Urinary bladder (tissue), 4 donors: Measurements from ENCODE around the gene ADCY2. TPM values are rescaled to one million over a fixed set of nuclear protein-coding genes. Genes with fewer than 3 reads are reported as not detected.

Experiments
- DNase-seq: peaks from one replicate; pipeline ENCODE4 v3.0.0-alpha.2; 2015; ENCODE audit errors: extremely low spot score
- H3K27ac ChIP-seq: one replicate; pipeline ENCODE4 v1.5.1; 2013; ENCODE audit warnings: low read depth, mild to moderate bottlenecking, moderate library complexity
- H3K36me3 ChIP-seq: one replicate; pipeline ENCODE4 v1.6.1; 2013; ENCODE audit warnings: mild to moderate bottlenecking, moderate library complexity; ENCODE audit not compliant: insufficient read depth
- H3K4me1 ChIP-seq: one replicate; pipeline ENCODE4 v1.6.1; 2013; ENCODE audit warnings: mild to moderate bottlenecking, moderate library complexity; ENCODE audit not compliant: insufficient read depth
- H3K4me3 ChIP-seq: one replicate; pipeline ENCODE4 v1.5.1; 2013; ENCODE audit warnings: low read depth, low read length
- WGBS: extraction: QIAGEN DNeasy Blood & Tissue Kit; methylation state at CpG from one replicate; pipeline ENCODE4 v1.1.7; 2013; 5-methylcytosine and 5-hydroxymethylcytosine counted together
- polyA plus RNA-seq: library from polyadenylated mRNA; stranded (reverse); fragments of 200-250 nt; gene quantifications from one replicate; pipeline ENCODE4 v1.2.3, GENCODE V29; 2013
- total RNA-seq: library from RNA; depleted of rRNA; stranded (reverse); fragments of >200 nt; gene quantifications from one replicate; pipeline ENCODE4 v1.2.3, GENCODE V29; 2014
- donor health status: healthy with polysubstance abuse.
- donor health status: healthy.

Gene ADCY2
- total and polyA plus RNA-seq, 2 donors, result 6.5 to 6.6 TPM

DNA sequence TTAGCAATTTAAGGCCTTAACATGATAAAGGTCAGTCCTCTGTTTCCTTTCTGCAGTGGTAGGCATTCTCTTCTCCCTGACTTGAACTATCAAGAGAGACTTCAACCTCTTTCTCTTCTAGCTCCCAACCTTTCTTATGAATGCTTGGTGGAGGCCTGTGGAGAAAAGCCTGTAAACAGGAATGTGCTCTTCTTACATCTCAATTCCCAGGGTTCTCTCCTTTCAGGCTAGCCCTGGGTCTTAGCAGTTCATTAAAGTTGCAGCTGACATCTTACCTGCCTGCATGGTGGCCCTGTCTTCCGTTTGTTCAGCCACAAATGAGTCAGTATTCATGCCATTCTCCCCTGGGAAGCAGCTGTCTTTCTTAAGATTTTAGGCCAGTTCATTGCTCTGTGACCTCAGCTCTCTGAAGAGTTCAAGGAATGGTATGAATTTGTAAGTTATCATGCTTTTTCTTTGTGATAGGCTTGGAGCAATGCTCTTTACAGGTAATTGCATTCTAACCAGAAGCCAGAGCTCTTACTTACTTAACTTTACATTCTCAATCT is 77.8 kb downstream of the ADCY2 start:
- Histone ChIP-seq H3K4me3 (no peak overlapping the region), H3K4me1 (no peaks in the 10 kb centered on the region), H3K36me3 (no peaks in the 10 kb centered on the region), H3K27ac (no peak overlapping the region)
- WGBS, result 49% methylated on average over 1 of the region's 1 CpG
- no peak for DNase-seq

DNA sequence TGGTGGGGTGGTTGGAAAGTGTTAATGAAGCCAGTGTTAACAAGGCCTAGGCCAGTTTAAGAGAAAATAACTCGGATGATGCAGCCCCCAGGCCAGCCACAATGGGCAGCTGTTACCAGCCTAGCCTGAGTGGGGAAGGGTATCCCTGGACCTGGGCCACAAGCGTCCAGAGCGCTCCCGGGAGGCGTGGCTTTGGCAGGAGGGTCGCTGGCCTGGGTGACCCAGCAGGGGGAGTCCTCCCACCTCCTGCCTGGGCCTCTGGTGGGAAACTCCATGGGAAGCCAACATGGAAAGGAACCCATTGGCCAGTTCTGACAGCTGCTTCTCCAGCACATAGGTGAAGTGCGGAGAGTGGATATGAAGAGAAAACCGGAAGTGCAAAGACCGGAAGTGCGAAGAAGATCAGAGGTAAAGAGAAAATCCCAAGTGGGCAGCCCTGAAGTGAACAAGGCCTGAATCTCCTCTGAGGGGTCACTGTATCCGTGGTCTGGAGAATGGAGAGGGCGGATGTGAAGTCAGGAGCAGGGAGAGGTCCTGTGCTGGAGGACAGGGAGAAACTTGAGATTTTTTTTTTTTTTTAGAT is 79.0 kb downstream of the ADCY2 start:
- no peak for DNase-seq
- no peak overlapping the region for H3K27ac ChIP-seq
- H3K4me3 ChIP-seq, result no peak overlapping the region
- no peaks in the 10 kb centered on the region for H3K36me3 ChIP-seq
- WGBS, result 94% methylated on average over 12 of the region's 12 CpGs
- no peaks in the 10 kb centered on the region for H3K4me1 ChIP-seq

DNA sequence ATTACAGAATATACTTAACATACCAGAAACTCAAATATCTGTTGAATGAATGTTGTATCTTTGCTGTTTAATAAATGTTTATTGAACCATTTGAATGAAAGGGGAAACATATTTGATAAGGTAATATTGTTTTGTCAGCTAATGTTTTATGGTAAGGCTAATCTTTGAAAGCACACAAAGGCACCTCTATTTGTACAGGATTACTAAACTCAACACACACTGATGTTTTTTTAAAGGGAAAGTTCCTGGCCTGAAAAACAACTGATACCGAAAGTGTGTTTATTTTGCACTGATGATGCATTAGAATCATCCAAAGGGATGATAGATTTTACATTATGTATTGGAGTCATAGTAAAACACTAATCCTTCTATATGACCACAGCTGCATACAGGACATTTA is 82.5 kb downstream of the ADCY2 start:
- 45% methylated on average over 1 of the region's 1 CpG for WGBS
- H3K4me3 ChIP-seq, result no peak overlapping the region
- H3K4me1 ChIP-seq, result no peaks in the 10 kb centered on the region
- DNase-seq, result no peak
- no peak overlapping the region for H3K27ac ChIP-seq
- no peaks in the 10 kb centered on the region for H3K36me3 ChIP-seq

DNA sequence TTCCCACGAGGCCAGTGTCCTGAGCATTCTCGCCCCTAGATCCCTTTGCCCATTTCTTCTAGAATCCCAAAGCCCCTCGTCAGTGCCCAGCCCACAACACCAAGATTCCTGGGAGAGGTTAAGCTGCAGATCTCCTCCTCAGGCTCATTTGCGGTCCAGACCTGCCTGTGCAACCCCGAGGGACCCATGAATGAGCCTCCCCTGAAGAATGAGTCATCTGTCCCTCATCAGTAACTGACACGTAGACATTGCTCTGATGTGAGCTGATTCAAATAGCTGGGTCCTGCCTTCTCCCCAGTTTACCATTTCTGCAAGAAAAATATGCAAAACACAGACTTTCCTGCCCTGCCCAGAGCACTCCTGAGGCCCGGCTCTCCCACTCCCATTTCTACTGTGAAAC is 92.8 kb downstream of the ADCY2 start:
- Histone ChIP-seq H3K36me3 (no peaks in the 10 kb centered on the region), H3K4me3 (no peak overlapping the region), H3K27ac (no peak overlapping the region), H3K4me1 (no peaks in the 10 kb centered on the region)
- no peak for DNase-seq
- WGBS, result 88% methylated on average over 7 of the region's 7 CpGs

DNA sequence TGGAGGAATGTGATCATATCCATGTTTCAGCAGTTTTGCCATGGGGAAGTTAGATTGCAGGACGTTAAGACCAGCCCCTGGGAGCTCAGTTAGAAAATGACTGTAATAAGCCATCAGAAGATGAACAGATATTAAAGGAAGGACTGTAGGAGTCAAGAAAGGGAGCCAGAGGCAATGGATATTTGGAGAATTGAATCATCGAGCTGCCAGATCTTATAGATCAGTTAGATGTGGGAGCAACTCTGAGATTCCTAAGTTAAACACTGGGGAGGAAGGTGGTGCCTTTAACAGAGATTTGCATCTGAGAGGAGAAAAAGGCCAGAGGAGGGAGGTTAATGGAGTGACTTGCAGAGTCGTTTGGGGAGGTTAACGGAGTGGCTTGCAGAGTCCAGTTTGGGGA is 96.4 kb downstream of the ADCY2 start:
- Histone ChIP-seq H3K4me1 (no peaks in the 10 kb centered on the region), H3K4me3 (no peak overlapping the region), H3K36me3 (no peaks in the 10 kb centered on the region), H3K27ac (no peak overlapping the region)
- no peak for DNase-seq
- 72% methylated on average over 4 of the region's 4 CpGs for WGBS

DNA sequence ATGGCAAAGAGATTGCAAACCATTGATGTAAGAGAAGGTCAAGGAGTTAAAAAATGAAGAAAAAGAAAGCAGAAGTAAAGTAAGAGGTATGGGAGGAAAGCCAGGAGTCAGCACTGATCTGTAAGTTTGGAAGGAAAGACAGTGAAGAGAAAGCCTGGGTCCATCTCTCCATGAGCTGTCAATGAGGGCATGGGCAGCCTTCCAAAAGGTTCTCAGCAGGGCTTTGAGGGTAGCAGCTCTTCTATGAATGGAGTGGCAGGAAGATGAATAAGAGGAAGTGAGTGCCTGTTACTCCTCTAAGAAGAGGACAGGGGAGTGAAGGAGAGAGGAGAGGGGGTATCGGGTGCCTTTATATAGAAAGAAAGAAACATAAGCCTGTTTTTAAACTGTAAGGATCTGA is 97.1 kb downstream of the ADCY2 start:
- 98% methylated on average over 1 of the region's 1 CpG for WGBS
- H3K36me3 ChIP-seq, result no peaks in the 10 kb centered on the region
- no peak overlapping the region for H3K4me3 ChIP-seq
- no peaks in the 10 kb centered on the region for H3K4me1 ChIP-seq
- DNase-seq, result no peak
- no peak overlapping the region for H3K27ac ChIP-seq

DNA sequence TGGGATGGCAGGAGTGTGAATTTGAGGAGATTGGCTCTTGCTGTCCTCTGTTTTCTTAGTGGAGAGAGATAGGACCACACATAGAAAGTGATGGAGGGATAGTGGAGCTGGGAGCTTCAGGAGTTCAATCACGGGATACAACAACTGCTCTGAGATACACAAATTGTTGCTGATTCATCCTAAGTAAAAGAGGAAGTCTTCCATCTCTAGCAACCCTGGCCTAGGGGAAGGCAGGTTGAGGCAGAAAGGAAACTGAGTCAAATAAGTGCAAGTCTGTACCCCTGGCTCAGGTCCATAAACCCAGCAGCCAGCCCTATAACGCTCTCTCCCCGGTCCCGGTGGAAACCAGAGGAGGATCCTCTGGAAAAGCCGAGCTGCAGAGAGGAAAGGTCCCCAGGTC is 97.7 kb downstream of the ADCY2 start:
- Histone ChIP-seq H3K27ac (no peak overlapping the region), H3K36me3 (no peaks in the 10 kb centered on the region), H3K4me1 (no peaks in the 10 kb centered on the region), H3K4me3 (no peak overlapping the region)
- DNase-seq, result no peak
- WGBS, result 84% methylated on average over 5 of the region's 5 CpGs

DNA sequence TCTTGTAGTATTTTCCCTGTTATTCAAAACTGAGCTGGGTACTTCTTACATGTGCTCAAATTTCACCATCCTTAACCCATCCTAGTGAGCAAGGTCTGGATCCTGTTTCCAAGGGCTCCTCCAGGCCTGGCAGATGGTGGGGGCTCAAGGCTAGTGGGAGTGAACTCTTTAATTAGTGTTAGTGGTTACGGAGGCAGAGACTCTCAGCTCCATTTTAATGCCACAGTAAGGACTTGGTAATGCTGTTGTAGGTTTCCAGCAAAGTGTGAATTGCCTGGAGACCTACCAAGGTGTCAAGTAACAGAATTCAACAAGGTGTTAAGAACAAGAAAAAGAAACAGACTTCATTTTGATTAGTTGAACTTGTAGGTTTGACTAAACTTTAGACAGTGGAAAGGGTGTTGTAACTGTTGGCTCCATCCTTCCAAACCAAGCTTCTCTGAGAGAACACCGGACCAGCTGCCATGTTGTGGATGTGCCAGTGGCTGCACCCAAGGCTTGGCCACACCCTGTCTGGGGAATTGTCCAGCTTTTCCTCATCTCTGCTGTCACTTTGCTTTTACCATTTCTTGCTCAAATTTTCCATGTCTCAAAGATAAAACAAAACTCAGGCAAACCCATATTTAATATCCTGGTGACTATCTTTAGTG is 98.7 kb downstream of the ADCY2 start:
- DNase-seq, result no peak
- H3K4me1 ChIP-seq, result no peaks in the 10 kb centered on the region
- H3K4me3 ChIP-seq, result no peak overlapping the region
- 63% methylated on average over 2 of the region's 2 CpGs for WGBS
- H3K27ac ChIP-seq, result no peak overlapping the region
- H3K36me3 ChIP-seq, result no peaks in the 10 kb centered on the region

DNA sequence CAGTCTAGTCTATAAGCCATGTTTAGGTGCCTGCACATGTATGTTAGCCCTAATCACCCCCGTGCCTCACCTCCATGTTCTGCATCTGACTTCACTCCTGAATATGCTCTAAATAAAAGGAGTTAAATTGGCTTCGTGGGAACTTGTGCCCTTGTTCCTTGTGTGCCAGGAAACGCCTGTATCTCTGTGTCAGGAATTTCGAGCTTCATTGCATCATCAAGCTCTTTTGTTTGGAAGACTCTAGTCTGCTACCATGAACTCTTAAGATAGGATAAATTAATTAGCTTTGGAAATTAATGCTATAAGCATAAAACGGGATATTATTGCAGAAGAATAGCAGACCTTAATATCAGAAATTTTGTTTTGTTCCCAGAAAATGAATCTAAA is 99.2 kb downstream of the ADCY2 start:
- WGBS, result 60% methylated on average over 5 of the region's 5 CpGs
- H3K4me1 ChIP-seq, result no peaks in the 10 kb centered on the region
- H3K4me3 ChIP-seq, result no peak overlapping the region
- H3K36me3 ChIP-seq, result no peaks in the 10 kb centered on the region
- no peak for DNase-seq
- no peak overlapping the region for H3K27ac ChIP-seq

DNA sequence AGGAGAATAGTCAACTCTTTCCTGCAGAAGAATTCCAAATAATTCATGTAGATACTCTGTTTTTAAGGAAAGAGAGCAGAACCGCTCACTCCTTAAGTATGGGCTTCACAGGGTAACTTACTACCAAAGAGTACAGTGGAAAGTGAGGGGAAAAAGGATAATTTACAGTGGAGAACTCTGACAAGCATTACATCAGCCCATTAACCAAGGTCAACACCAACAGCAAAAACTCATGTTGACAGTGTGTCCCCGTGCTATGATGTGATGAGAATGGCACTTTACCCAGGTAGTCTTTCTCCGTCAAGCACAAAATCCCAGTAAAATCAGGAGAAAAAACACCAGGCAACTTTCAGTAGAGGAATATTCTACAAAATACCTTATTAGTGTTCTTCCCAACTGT is 104.3 kb downstream of the ADCY2 start:
- 90% methylated on average over 3 of the region's 3 CpGs for WGBS
- Histone ChIP-seq H3K36me3 (no peaks in the 10 kb centered on the region), H3K4me1 (no peaks in the 10 kb centered on the region), H3K4me3 (no peak overlapping the region), H3K27ac (no peak overlapping the region)
- no peak for DNase-seq

DNA sequence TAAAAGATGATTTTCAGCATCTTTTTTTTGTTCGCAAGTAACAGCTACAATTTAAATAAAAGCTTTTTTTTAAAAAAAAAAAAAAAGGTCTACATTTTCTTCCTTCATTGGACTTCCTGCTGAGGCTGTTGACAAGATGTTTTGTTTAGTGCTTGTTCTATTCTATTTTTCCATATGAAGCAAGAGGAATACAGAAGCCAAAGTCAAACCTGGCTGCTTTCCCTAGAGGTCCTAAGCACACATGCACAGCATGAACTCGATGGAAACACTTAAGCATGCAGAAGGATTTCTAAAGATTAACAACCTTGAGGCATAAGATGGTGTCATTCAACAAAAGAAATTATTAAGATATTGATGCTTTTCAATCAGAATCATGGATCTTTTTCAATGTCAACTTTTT is 105.1 kb downstream of the ADCY2 start:
- no peak for DNase-seq
- no peaks in the 10 kb centered on the region for H3K4me1 ChIP-seq
- 70% methylated on average over 2 of the region's 2 CpGs for WGBS
- no peaks in the 10 kb centered on the region for H3K36me3 ChIP-seq
- no peak overlapping the region for H3K27ac ChIP-seq
- H3K4me3 ChIP-seq, result no peak overlapping the region

DNA sequence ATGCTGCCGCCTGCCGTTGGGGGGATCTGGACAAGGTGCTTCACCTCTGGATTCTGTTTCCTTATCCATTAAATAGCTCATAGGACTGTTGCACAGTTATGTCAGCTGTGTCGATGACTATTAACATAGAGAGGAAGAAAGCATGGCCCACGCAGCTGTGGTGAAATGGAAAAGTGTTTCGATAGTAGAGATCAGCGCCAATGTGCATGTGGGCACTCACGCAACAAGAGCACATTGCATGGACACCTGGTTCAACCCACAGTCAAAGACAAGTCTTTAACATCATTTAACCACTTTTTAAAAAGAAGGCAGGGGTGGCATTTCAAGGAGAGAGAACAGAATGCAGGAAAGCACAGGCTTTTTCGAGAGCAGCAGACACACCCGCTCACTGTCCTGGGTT is 107.6 kb downstream of the ADCY2 start:
- Histone ChIP-seq H3K4me3 (no peak overlapping the region), H3K4me1 (no peaks in the 10 kb centered on the region), H3K27ac (no peak overlapping the region), H3K36me3 (no peaks in the 10 kb centered on the region)
- WGBS, result 92% methylated on average over 9 of the region's 9 CpGs
- DNase-seq, result no peak

DNA sequence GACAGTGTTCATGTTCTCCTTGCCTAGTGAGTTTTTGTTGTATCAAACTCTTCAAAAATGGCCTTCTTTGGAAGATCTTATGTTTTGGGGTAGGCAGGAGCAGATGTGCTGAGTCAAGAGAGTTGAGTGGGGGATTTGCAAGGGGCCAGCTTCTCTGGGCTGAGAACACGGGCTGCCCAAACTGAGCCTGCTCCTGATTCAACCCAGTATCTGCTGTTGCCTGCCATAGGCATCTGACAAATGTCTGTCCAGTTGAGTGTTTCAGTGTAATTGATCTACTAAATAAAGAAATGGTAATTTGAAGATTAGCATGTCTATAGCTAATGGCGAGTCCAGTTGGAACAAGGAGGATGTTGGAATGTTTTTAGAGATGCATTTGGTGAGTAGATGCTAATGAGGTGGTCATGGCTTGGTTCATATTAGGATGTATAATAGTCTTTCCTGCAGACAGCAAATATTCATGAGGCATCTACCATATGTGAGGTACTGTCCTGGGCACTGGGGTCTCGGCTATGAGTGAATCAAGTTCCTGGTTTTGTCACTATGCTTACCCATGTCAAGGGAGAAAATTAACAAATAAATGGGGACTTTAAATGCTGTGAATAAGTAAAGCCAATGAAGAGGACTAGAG is 119.5 kb downstream of the ADCY2 start:
- Histone ChIP-seq H3K27ac (no peak overlapping the region), H3K4me3 (no peak overlapping the region), H3K4me1 (no peaks in the 10 kb centered on the region), H3K36me3 (no peaks in the 10 kb centered on the region)
- DNase-seq, result no peak
- WGBS, result 84% methylated on average over 3 of the region's 3 CpGs

DNA sequence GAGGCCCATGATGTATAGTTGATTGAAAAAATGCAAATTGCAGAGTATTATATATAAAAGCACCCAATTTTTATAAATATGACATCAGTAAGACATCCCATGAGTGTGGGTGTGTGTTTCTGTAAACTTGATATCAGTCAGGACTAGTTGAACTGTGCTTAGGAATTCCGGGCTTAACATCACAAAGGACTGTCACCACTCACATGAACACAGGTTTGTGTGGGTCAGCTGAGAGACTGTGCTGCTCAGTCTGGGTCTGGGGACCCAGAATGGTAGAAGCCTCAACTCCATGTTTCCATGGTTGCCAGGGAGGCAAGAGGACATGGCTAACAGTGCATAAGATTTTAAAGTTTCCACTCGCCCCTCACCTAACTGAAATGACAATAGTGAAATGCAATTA is 120.3 kb downstream of the ADCY2 start:
- Histone ChIP-seq H3K36me3 (no peaks in the 10 kb centered on the region), H3K27ac (no peak overlapping the region), H3K4me1 (no peaks in the 10 kb centered on the region), H3K4me3 (no peak overlapping the region)
- no peak for DNase-seq
- WGBS, result 75% methylated on average over 2 of the region's 2 CpGs
